ENCODE data around the gene MNT. TPM values are rescaled to one million over a fixed set of nuclear protein-coding genes. Genes with fewer than 3 reads are reported as not detected.

MNT gene
- total RNA-seq, 1 donor from 2014 or later: 32.6 TPM

DNA sequence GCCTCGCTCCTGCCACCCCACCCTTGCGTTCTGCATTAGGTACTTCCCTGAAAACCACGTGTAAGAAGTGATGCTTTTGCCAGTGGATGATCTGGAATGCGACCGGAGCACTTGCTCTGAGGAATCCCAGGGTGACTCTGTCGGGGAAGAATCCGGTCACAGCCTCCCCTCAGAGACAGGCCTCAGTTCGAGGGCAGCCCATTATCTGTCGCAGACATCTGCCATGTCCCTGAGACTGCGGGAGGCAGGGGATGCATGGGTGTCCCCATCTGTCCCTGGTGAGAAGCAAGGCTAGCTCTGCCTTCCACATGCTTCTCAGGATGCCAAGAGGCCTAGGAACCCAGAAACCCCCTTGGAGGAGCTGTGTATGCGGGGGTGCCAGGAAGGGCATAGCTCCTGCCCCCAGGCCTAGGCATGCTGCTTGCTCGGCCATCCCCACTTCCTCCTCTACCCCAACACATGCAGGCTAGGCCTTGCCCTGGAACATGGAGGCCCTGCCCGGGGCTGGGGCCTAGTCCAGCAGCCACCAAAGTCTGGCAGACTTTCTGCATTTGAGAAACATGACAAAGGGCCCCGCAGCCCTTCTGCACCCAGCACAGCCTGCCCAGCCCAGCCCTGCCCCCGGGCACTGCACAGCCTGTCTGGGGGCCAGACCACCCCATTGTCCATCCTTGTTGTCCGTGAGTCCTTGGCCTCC lies 20.5 kb downstream of the MNT start:
- no peak overlapping the region for H3K4me3 ChIP-seq
- H3K4me1 ChIP-seq: peaks cover 18% of the 10 kb centered on the region
- DNase-seq (no peak), ATAC-seq (no peak)
- intact Hi-C loops (cut with DNase I): loop anchor here (5.0 kb wide), 1 partner anchor 37 kb away; no protein-coding TSS in a partner anchor
- TF ChIP-seq, protein P1, sequence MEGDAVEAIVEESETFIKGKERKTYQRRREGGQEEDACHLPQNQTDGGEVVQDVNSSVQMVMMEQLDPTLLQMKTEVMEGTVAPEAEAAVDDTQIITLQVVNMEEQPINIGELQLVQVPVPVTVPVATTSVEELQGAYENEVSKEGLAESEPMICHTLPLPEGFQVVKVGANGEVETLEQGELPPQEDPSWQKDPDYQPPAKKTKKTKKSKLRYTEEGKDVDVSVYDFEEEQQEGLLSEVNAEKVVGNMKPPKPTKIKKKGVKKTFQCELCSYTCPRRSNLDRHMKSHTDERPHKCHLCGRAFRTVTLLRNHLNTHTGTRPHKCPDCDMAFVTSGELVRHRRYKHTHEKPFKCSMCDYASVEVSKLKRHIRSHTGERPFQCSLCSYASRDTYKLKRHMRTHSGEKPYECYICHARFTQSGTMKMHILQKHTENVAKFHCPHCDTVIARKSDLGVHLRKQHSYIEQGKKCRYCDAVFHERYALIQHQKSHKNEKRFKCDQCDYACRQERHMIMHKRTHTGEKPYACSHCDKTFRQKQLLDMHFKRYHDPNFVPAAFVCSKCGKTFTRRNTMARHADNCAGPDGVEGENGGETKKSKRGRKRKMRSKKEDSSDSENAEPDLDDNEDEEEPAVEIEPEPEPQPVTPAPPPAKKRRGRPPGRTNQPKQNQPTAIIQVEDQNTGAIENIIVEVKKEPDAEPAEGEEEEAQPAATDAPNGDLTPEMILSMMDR (IDR thresholded peaks at IDR 0.05): no peak
- no peaks in the 10 kb centered on the region for H3K27me3 ChIP-seq (ENCODE audit: low read depth)
- H3K9me3 ChIP-seq: no peaks in the 10 kb centered on the region
- H3K27ac ChIP-seq: no peak overlapping the region
- H3K36me3 ChIP-seq: peaks cover 64% of the 10 kb centered on the region

DNA sequence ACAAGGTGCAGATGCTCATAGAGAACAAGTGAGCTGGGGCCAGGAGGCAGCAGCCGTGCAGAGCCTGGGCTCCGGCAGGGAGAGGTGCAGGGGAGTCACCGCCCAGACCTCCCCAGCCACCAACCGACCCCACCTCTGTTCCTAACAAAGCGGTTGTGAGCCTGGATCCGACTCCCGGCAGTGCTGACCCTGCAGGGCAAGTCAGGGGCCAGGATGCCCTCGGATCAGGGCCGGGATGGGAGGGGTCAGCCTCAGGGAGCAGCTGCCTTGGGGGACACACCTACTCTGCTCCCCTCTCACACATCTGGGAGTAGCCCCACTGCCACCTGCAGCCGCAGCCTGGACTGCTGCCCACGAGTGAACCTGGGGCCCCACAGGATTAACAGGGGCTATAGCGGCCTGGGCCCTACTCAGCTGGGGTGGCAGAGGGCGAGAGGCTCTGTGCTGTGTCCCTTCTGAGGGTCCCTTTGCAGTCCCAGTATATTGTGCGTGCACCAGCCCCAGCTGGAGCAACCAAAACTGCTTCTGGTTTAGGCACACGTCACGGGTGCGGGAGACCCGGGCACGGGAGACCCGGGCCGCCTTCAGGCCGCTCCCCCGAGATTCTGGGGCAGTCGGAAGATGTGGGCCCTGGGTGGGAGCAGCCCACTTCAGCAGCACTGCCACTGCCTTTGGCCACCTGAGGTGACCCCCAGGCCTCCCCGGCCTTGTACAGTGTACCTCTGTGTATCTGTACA lies 21.2 kb downstream of the MNT start:
- intact Hi-C loops (cut with DNase I): loop anchor here (5.0 kb wide), 1 partner anchor 38 kb away; no protein-coding TSS in a partner anchor
- peaks cover 64% of the 10 kb centered on the region for H3K36me3 ChIP-seq
- DNase-seq: no peak

DNA sequence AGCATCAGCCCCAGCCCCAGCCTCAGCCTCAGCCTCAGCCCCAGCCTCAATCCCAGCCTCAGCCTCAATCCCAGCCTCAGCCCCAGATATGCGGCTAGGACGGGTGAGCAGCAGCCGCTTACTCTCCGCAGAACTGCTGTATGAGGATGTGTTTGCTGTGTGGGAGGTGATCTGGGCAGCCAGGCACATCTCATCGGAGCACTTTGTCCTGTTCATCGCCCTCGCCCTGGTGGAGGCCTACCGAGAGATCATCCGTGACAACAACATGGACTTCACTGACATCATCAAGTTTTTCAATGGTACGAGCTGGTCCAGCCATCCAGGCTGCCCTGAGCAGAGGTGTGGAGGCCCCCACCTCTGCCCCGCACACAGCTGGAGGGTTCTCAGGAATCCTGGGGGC lies 22.0 kb downstream of the MNT start:
- Histone ChIP-seq H3K27ac (no peak overlapping the region), H3K4me3 (no peak overlapping the region), H3K27me3 (ENCODE audit: low read depth) (no peaks in the 10 kb centered on the region), H3K4me1 (peaks cover 18% of the 10 kb centered on the region), H3K36me3 (peaks cover 71% of the 10 kb centered on the region), H3K9me3 (no peaks in the 10 kb centered on the region)
- TF ChIP-seq, protein P1 (IDR thresholded peaks at IDR 0.05): no peak
- no peak for ATAC-seq
- intact Hi-C loops (cut with DNase I): no loop called here
- no peak for DNase-seq

More for the DNA sequence above, 21.2 kb downstream of the MNT start:
- ATAC-seq: no peak
- no peak overlapping the region for H3K27ac ChIP-seq
- H3K27me3 ChIP-seq (ENCODE audit: low read depth): no peaks in the 10 kb centered on the region
- no peaks in the 10 kb centered on the region for H3K9me3 ChIP-seq
- peaks cover 18% of the 10 kb centered on the region for H3K4me1 ChIP-seq
- TF ChIP-seq, protein P1 (IDR thresholded peaks at IDR 0.05): no peak
- no peak overlapping the region for H3K4me3 ChIP-seq

DNA sequence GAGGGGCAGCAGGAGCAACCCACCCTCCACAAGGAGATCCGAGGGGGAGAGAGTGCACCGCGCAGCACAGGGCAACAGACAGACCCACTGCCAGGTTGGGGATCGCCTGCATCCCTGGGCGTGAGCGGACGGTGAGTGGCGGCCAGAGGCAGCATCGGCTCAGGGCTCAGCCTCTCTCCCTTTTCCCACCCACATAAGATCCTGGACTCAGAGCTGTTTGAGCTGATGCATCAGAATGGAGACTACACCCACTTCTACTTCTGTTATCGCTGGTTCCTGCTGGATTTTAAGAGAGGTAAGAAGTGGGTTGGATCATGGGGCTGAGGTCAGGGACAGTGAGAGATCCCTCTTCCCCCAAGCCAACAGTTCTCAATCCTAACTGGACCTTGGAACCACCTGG lies 23.2 kb downstream of the MNT start:
- Histone ChIP-seq H3K4me3 (no peak overlapping the region), H3K36me3 (peaks cover 84% of the 10 kb centered on the region), H3K27me3 (ENCODE audit: low read depth) (no peaks in the 10 kb centered on the region), H3K4me1 (peaks cover 13% of the 10 kb centered on the region), H3K9me3 (no peaks in the 10 kb centered on the region), H3K27ac (no peak overlapping the region)
- intact Hi-C loops (cut with DNase I): no loop called here
- TF ChIP-seq, protein P1 (IDR thresholded peaks at IDR 0.05): no peak
- ATAC-seq (no peak), DNase-seq (no peak)

DNA sequence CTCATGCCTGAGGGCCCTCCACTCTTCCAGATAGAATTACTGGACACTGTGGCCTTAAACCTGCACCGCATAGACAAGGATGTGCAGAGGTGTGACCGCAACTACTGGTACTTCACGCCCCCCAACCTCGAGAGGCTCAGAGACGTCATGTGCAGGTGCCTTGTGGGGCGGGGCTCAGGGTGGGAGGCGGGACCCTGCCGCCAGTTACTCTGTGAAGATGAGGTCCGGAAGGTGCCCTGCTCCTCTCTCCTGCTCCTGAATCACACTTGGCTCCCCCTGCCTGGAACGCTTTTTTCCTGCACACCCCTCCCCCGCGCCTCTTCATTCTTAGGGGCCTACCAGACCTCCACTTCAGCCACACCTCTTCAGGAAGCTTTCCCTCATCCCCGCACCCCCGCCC lies 24.8 kb downstream of the MNT start:
- Histone ChIP-seq H3K4me3 (no peak overlapping the region), H3K36me3 (peaks cover 94% of the 10 kb centered on the region)
- DNase-seq: no peak

More for the DNA sequence above, 24.8 kb downstream of the MNT start:
- TF ChIP-seq, protein P1 (IDR thresholded peaks at IDR 0.05): no peak
- no peaks in the 10 kb centered on the region for H3K27me3 ChIP-seq (ENCODE audit: low read depth)
- H3K27ac ChIP-seq: no peak overlapping the region
- H3K4me1 ChIP-seq: peaks cover 6% of the 10 kb centered on the region
- no peaks in the 10 kb centered on the region for H3K9me3 ChIP-seq
- intact Hi-C loops (cut with DNase I): no loop called here
- no peak for ATAC-seq
